Activated T-helper 9 cell treated with anti-CD3 and anti-CD28 coated beads, Interleukin-2, amount 50 U/mL, for 16 hours (primary cell): ENCODE measurements around the gene PPP1CC.

Experiments
- DNase-seq: peaks from one replicate; pipeline ENCODE4 v3.0.0-alpha.2; 2020; ENCODE audit warnings: low read depth

The PPP1CC gene

DNA sequence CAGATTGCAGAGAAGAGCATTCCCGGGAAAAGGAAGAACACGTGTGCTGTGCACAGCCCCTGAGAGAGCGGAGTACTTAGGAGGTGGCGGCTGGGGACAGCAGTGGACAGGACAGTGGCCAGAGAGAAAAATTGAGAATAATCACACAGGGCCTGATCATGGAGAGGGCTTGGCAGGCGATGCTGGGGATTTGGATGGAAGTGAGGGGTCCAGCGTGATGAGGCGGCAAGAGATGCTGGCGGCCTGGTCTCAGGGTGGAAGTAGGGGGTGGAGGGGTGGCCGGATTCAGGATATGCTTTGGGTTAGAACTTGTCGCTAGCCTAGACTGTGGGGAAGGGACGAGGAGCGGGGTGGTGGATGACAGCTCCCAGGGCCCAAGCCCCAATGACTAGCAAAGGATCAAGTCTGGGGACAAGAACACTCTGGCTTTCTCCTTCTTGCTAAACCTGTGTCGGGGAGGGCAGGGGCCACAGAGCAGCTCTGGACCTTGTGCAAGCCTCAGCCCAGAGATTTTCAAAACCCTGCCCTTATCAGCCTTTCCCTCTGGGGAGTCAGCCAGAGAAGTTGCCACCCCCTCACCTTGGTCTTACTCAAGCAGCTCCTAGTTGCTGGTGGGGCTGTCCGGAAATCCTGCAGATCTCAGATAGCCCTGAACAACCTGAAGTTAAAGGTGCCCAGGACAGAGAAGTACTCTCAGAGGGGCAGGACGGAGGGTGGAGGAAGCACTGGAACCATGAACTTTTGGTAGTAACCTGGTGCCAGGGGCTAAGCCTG, 55.1 kb downstream of the PPP1CC start:
- no peak for DNase-seq

DNA sequence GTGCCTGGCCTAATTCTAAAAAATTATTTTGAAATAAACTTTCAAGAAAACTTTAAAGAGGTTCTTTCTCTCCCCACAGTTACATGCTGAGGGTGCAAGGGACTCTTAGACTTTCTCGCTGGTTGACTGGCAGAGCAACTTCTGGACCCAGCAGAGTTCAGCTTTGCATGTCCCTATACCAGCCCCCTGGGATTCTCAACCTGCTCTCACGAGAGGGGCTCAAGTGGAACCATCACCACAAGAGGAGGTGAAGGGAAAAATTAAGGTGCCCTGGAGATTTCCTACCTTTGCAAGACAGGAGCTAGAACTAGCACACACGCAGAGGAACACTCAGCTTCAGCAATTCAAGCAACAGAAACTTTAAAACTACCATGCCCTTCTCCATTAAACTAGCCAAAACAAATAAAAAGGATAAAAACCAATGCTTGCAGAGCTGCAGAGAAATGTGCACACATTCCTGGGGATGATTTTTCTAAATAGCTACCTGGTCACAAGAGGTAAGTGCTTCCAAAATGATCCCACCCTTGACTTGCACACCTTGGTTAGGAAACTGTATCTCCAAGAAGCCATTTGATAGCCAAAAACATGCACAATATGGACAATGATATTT, 56.3 kb downstream of the PPP1CC start:
- DNase-seq = no peak

DNA sequence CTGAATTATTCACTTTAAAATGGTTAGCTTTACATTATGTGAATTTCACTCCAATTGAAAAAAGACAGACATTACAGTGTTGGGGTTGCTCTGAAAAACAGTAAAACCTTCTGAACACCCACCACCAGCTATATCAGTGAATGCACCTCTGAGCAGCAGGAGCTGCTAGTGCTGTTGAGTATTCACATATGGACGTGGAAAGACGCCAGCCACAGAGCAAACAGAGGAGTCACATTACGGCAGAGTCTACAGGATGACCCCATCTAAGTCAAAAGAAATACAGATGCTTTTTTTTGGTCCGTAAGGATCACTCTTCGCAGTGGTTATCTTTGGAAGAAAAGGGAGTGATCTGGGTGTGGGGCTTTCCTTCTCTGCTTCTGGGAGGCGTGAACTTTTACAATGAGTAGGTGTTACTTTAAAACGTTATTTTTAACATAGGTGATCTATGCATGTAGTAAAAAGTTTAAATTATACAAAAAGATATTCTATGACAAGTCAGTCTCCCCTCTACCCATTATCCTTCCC, 58.3 kb downstream of the PPP1CC start:
- no peak for DNase-seq

DNA sequence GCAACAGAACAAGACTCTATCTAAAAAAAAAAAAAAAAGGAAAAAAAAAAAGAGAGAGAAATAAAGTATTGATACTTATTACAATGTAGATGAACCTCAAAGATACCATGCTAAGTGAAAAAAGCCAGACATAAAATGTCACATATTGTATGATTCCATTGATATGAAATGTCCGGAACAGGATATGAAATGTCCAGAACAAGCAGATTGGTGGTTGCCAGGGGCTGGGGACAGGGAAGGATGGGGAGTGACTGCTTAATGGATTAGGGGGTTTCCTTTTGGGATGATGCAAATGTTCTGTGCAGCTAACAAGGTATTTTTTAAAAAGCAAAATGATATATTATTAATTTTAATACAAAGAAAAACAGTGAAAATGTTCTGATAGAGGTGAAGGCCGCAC, 58.8 kb downstream of the PPP1CC start:
- no peak for DNase-seq

DNA sequence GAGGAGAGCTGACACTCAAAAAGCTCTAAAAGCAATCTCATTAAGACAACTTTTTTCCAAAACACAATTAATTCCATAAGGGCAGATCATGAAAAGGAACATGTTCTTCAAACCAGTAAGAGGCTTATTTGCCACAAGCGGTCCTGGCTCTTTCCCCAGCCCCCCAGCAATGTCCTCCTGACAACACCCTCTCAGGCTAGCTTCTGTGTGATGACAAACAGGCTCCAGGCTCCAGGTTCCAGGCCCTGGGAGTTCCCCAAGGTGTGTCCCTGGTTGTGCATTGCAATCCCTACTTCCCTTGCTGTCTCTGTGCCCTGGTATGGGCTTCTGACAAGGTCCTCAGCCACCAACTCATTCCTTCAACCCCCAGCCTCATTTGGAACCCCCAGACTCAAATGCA, 62.7 kb downstream of the PPP1CC start:
- DNase-seq = no peak

DNA sequence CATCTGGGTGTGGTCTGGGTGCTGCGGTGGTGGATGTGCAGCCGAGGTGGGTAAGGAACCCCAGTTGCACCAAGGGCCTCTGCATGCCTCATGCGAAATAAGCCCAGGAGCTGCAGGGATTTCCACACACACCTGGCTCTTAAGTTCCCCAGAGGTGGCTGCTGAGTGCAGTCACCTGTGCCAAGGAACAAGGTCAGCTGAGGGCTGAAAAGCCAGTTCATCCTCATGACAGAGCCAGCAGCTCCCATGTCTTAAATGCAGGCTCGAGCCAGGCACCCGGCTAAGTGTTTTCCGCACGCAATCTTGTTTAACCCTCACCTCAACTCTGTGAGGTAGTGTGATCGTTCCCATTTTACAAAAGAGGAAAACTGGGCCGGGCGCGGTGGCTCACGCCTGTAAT, 63.5 kb downstream of the PPP1CC start:
- DNase-seq = no peak

DNA sequence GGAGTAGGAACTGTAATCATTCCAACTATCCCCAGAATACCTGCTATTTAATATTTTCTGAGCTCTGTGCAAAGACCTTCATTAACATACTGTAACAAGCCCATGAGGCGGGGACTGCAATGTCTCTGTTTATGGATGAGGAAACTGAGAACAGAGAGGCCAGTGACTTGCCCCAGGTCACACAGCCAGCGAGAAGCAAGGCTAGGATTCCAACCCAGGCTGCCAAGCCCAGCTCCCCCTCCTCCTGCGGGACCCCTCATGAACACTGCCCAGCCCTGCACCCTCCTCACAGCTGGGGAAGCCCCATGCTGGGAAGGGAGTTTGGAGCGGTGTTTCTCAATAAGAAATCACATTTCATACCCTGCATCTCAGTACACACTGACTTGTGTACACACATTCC, 64.7 kb downstream of the PPP1CC start:
- DNase-seq = no peak

DNA sequence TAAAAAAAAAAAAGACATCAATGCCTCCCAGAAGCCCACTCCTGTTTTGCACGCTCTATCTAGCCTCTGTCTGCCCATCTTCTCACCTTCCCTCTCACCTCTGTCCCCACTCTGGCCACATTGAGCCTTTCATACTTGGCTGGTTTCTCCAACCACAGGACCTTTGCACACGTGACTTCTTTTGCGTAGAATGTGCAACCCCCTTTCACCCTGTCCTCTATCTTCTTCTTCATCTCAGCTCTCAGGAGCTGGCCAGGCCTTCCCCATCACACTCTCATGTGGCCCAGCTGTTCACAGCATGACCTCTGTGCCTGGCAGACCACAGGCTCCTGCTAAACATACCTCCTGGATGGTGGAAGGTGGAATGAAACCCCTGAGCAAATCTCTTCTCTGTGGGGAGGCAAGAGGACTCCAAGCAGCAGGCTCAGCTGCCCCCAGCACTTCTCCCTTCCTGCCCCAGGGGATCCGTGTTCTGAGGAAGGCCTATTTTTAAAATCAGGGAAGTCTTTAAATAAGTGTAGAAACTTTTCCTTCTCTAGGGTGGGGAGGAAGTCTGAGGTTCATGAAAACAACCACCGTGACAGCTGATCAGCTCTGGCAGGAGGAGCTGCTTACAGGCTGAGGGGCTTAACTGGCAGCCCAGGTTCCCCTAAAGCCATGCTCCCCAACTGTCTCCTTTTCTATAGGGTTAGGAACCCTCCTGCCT, 65.3 kb downstream of the PPP1CC start:
- no peak for DNase-seq

DNA sequence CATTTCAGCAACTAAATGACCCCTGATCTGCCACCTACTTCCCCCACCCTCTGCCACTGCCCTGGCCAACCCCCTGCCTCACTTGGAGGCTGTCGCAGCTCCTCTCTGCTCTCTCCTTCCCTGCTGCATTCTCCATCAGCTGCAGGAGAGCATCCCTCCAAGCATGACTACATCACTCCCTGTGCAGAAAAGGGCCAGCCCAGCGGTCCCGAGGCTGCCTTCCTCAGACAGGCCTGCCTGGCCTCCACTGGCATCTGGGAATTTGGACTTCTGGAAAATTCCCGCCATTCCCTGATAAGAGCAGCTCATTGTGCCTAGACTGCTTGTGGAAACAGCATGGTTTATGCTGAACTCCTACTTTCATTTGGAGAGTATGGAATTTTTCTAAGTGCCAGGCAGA, 66.5 kb downstream of the PPP1CC start:
- no peak for DNase-seq

DNA sequence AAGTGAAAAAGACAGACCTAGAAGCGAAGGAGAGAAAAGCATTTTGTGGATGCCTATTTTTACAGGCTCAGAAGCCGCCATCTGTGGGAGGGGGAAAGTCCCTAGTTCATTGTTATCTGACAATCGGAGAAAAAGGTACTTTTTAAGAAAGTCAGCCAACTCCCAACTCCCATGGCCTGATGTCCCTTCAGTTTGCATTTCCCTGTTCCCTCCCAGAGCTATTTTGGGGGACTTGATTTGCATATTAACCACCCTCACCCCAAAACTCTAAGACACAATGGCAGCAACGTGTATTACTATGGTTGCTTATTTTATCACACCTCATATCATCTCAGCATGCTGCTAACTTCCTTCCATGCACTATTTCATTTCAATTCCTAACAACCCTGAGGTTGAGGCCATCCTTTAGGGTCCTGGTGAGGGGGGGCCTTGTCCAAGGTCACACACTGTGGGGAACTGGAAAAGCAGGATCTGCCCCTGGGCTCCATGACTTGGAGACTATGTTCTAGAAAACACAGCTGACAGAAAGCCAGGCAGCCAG, 72.5 kb downstream of the PPP1CC start:
- DNase-seq = no peak
